Measurements from ENCODE around the gene PATJ.

DNA sequence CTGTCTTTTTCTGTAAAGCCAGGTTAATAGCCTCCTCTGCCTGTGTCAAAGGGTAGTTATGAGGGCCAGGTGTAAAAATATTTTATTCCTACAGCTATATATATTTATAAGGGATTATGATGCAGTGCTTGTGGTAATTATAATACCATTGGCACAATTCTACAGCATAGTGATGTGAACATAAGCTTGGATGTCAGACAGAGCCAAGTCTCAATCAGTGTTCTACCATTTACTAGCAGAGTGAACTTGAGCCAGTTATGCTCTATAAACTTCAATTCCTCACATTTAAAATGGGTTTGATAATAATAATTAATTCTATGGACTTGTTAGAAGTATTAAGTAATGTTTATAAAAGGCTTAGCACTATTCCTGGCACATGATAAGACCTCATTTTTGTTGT, 300.9 kb downstream of the PATJ start:
- TF ChIP-seq TAF1 (IDR thresholded peaks at IDR 0.05; ENCODE audit: borderline replicate concordance, insufficient read depth, low read length) (no peak), POLR2AphosphoS5 (IDR thresholded peaks at IDR 0.05; ENCODE audit: low read depth, low read length) (no peak)
